ENCODE data around the gene PRELID2.

- TF ChIP-seq POLR2AphosphoS5 (IDR thresholded peaks at IDR 0.05; ENCODE audit: low read depth, low read length): no peak
- no peak for TF ChIP-seq TAF1 (IDR thresholded peaks at IDR 0.05; ENCODE audit: borderline replicate concordance, insufficient read depth, low read length)
Observed at GRCh38 chr5:145833631-145834200, 1.4 kb downstream of the PRELID2 start.

All from PFSK-1 (cell line).